ENCODE measurements around the gene CCNC. TPM values are rescaled to one million over a fixed set of nuclear protein-coding genes. Genes with fewer than 3 reads are reported as not detected.
A peak's percentile ranks its signal among the peaks of the same experiment; 100 is the strongest.

Gene CCNC
- total RNA-seq, 6 experiments from 2014 or later = 30.8 to 45.5 (median 36.0) TPM

DNA sequence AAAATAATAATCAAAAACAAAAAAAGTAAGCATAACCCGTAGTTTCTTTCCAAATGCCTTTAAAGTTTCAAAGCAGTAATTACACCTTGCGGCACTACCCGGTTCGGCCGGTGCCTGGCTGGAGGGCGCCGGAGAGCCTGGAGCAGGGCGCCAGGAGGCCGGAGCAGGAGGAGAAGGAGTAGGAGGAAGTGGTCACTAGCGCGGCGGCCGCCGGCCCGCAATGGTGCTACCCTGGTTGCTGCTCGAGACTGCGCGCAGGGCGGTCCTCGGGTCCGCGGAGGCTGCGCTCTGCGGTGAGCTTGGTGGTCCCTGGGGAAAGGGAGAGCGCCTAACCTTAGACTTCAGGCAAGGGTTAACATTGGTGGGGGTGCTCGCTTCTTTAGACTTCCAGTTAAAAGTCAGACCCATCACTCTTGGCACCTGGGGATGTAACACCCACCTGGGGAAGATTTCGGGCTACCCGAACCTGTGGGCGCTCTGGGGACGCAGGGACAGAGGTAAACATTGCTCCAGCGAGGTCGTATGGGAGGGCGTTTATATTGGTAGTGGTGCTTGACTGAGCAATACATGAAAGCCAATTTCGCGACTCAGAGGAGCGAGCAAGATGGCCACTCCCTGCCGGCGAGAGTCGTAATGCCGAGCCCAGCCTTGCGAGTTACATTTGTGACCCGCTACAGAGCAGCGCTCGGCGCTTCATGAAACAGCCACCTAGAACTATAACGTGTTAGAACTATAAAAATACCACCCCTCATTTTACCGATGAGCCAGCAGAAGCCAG is 47.4 kb downstream of the CCNC start:
- peak overlapping the region; percentile 66 to 77 (median 76) for H3K27ac ChIP-seq
- peaks cover 0 to 5% (median 0%) of the 10 kb centered on the region in 4 donors for H3K4me1 ChIP-seq
- peak; percentile 96 to 98 (median 96) for ATAC-seq
- no peaks in the 10 kb centered on the region for H3K27me3 ChIP-seq
- DNase-seq = peak; percentile 87 to 91 (median 90)
- peak; percentile 89 for TF ChIP-seq POLR2A (IDR thresholded peaks at IDR 0.05)
- TF ChIP-seq, protein P1, sequence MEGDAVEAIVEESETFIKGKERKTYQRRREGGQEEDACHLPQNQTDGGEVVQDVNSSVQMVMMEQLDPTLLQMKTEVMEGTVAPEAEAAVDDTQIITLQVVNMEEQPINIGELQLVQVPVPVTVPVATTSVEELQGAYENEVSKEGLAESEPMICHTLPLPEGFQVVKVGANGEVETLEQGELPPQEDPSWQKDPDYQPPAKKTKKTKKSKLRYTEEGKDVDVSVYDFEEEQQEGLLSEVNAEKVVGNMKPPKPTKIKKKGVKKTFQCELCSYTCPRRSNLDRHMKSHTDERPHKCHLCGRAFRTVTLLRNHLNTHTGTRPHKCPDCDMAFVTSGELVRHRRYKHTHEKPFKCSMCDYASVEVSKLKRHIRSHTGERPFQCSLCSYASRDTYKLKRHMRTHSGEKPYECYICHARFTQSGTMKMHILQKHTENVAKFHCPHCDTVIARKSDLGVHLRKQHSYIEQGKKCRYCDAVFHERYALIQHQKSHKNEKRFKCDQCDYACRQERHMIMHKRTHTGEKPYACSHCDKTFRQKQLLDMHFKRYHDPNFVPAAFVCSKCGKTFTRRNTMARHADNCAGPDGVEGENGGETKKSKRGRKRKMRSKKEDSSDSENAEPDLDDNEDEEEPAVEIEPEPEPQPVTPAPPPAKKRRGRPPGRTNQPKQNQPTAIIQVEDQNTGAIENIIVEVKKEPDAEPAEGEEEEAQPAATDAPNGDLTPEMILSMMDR (IDR thresholded peaks at IDR 0.05) = peak; percentile 80 to 86 (median 84)
- intact Hi-C loops (cut with DNase I) = no loop called here
- H3K36me3 ChIP-seq = no peaks in the 10 kb centered on the region
- H3K4me3 ChIP-seq = peak overlapping the region; percentile 68 to 74 (median 70)
- WGBS (ENCODE audit: insufficient coverage, low coverage, low lambda C conversion rate, missing lambda C conversion rate) = 0% methylated on average over 30 of the region's 47 CpGs
- H3K9me3 ChIP-seq = no peaks in the 10 kb centered on the region

DNA sequence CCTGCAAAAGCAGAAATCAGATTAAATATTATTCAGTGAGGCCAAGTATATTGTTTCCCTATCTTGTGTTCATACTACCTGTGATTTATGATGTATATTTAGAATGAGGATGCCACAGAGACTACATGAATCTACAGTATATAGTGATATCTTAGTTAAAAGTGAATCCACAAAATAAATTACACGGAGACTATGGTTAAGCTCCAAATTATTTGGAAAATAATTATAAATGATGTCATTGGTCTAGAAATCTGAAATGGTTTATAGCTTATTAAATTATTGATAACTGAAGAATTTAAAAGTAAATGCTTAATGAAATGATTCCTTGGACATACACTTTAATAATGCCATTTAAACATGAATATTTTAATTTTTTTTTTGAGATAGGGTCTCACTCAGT is 49.0 kb downstream of the CCNC start:
- Histone ChIP-seq H3K36me3 (no peaks in the 10 kb centered on the region), H3K27me3 (no peaks in the 10 kb centered on the region), H3K27ac (no peak overlapping the region), H3K4me3 (no peak overlapping the region), H3K9me3 (no peaks in the 10 kb centered on the region), H3K4me1 (peaks cover 0 to 9% (median 1%) of the 10 kb centered on the region in 4 donors)
- ATAC-seq = no peak
- no peak for TF ChIP-seq POLR2A (IDR thresholded peaks at IDR 0.05)
- TF ChIP-seq, protein P1 (IDR thresholded peaks at IDR 0.05) = no peak
- intact Hi-C loops (cut with DNase I) = no loop called here
- WGBS (ENCODE audit: insufficient coverage, low coverage, low lambda C conversion rate, missing lambda C conversion rate) = 83% methylated on average over 1 of the region's 1 CpG
- DNase-seq = no peak

DNA sequence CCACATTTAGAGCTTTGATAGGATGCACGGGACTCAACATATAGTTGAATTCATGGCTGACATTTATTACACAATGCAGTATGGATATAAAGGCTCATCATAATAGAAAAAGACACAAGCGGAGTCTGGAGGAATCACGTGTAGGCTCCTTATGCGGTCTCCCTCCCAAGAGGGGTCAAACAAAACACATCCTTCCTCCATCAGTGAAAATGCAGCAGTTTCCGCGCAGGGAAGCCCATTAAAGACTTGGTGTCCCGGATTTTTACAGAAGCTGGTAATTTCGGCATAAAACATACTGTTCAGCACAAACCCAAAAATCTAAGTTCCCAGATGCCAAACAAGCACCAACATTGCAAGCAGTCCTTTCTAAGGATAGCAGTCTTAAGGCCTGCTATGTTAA is 54.4 kb downstream of the CCNC start:
- ATAC-seq (no peak), DNase-seq (no peak)
- Histone ChIP-seq H3K36me3 (no peaks in the 10 kb centered on the region), H3K27me3 (no peaks in the 10 kb centered on the region), H3K4me3 (peak overlapping the region; percentile 65 to 87 (median 71)), H3K4me1 (peaks cover 0 to 12% (median 4%) of the 10 kb centered on the region in 4 donors), H3K27ac (no peak overlapping the region), H3K9me3 (no peaks in the 10 kb centered on the region)
- intact Hi-C loops (cut with DNase I) = no loop called here
- TF ChIP-seq POLR2A (IDR thresholded peaks at IDR 0.05) = no peak
- TF ChIP-seq, protein P1 (IDR thresholded peaks at IDR 0.05) = no peak
- 42% methylated on average over 7 of the region's 8 CpGs for WGBS (ENCODE audit: insufficient coverage, low coverage, low lambda C conversion rate, missing lambda C conversion rate)

DNA sequence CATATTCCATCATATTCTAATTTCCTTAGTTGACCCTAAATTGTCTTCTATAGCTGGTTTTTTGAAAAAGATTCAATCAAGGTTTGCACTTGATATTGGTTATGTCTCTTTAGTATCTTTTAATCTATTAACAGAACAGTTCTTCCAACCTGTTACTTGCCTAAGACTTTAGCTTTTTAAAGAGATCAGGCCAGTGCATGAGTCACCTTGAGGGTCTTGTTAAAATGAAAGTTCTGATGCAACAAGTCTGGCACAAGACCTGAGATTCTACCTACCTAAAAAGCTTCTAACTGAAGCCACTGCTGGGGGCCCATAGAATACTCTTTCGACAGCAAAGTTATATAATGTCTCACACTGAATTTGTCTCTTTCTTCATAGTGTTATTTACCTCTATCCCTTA is 56.4 kb downstream of the CCNC start:
- ATAC-seq (no peak), DNase-seq (no peak)
- H3K27ac ChIP-seq = no peak overlapping the region
- no peak overlapping the region for H3K4me3 ChIP-seq
- no peak for TF ChIP-seq POLR2A (IDR thresholded peaks at IDR 0.05)
- TF ChIP-seq, protein P1 (IDR thresholded peaks at IDR 0.05) = no peak
- intact Hi-C loops (cut with DNase I) = no loop called here
- no peaks in the 10 kb centered on the region for H3K9me3 ChIP-seq
- 100% methylated on average over 1 of the region's 1 CpG for WGBS (ENCODE audit: insufficient coverage, low coverage, low lambda C conversion rate, missing lambda C conversion rate)
- no peaks in the 10 kb centered on the region for H3K36me3 ChIP-seq
- no peaks in the 10 kb centered on the region for H3K27me3 ChIP-seq
- peaks cover 0 to 20% (median 4%) of the 10 kb centered on the region in 4 donors for H3K4me1 ChIP-seq

Measured in right lobe of liver (tissue), 6 donors.